NB4 (cell line): Measurements from ENCODE around the gene PLK2.

Experiments
- DNase-seq: peaks from one replicate; pipeline ENCODE4 v3.0.0; 2010; ENCODE audit warnings: low read depth
- H3K4me3 ChIP-seq: one replicate; pipeline ENCODE4 v1.5.1; 2011; ENCODE audit warnings: mild to moderate bottlenecking, low read depth, low read length, moderate library complexity
- CTCF ChIP-seq: IDR thresholded peaks from one replicate; pipeline ENCODE4 v1.5.1; 2012; ENCODE audit warnings: low read depth, low read length
- MAX ChIP-seq: IDR thresholded peaks from 2 replicates; pipeline ENCODE4 v1.6.1; 2011; ENCODE audit warnings: low read depth, low read length
- MYC ChIP-seq: IDR thresholded peaks from 2 replicates; pipeline ENCODE4 v1.6.1; 2011; ENCODE audit warnings: low read depth, low read length
- POLR2A ChIP-seq: IDR thresholded peaks from 2 replicates; pipeline ENCODE4 v1.6.1; 2011; ENCODE audit warnings: mild to moderate bottlenecking; ENCODE audit not compliant: insufficient read length; ENCODE audit errors: extremely low read depth

The PLK2 gene

GRCh38 chr5:58503390-58504046 lies 43.6 kb upstream of the PLK2 start:
- DNase-seq, result no peak
- TF ChIP-seq POLR2A (no peak), MAX (no peak), CTCF (no peak), MYC (no peak)

GRCh38 chr5:58501778-58502417 lies 42.0 kb upstream of the PLK2 start:
- H3K4me3 ChIP-seq, result no peak overlapping the region
- DNase-seq, result no peak
- no peak for TF ChIP-seq CTCF
- TF ChIP-seq POLR2A, result no peak

More at GRCh38 chr5:58503390-58504046, 43.6 kb upstream of the PLK2 start:
- H3K4me3 ChIP-seq, result no peak overlapping the region

GRCh38 chr5:58499941-58500340 lies 40.1 kb upstream of the PLK2 start:
- DNase-seq, result peak; percentile 18
- no peak overlapping the region for H3K4me3 ChIP-seq
- TF ChIP-seq CTCF (no peak), MAX (no peak), MYC (no peak), POLR2A (no peak)

- DNase-seq, result no peak
- TF ChIP-seq MAX (no peak), CTCF (no peak), POLR2A (no peak), MYC (no peak)
- no peak overlapping the region for H3K4me3 ChIP-seq
These were observed 39.3 kb upstream of the PLK2 start for GRCh38 chr5:58499231-58499630.

GRCh38 chr5:58498340-58498942 lies 38.6 kb upstream of the PLK2 start:
- TF ChIP-seq MYC (no peak), CTCF (peak; percentile 55), MAX (no peak), POLR2A (no peak)
- peak; percentile 35 for DNase-seq
- no peak overlapping the region for H3K4me3 ChIP-seq
